Amygdala (tissue), 56 donors: ENCODE data around the gene SLC25A26.
A peak's percentile ranks its signal among the peaks of the same experiment; 100 is the strongest.

Experiments
- DNase-seq, 56 donors: peaks; one replicate each; lab custom pipeline; 2025; lab: John Stamatoyannopoulos, UW

Gene SLC25A26

DNA sequence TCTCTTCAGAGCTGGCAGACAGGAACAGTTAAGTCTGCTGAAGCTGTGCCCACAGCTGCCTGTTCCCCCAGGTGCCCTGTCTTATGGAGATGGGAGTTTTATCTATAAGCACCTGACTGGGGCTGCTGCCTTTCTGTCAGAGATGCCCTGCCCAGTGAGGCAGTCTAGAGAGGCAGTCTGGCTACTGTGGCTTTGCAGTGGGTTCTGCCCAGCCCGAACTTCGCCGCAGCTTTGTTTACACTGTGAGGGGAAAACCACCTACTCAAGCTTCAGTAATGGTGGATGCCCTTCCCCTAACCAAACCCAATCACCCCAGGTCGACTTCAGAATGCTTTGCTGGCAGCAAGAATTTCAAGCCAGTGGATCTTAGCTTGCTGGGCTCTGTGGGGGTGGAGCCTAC lies 91.2 kb downstream of the SLC25A26 start:
- DNase-seq = no peak

DNA sequence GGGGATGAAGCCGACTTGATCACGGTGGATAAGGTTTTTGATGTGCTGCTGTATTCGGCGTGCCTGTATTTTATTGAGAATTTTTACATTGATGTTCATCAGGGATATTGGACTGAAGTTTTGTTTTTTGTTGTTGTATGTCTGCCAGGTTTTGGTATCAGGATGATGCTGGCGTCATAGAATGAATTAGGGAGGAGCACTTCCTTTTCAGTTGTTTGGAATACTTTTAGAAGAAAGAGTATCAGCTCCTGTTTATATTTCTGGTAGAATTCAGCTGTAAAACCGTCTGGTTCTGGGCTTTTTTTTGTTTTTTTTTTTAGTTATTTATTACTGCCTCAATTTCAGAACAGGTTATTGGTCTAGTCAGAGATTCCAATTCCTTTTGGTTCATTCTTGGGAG lies 93.7 kb downstream of the SLC25A26 start:
- DNase-seq = no peak

DNA sequence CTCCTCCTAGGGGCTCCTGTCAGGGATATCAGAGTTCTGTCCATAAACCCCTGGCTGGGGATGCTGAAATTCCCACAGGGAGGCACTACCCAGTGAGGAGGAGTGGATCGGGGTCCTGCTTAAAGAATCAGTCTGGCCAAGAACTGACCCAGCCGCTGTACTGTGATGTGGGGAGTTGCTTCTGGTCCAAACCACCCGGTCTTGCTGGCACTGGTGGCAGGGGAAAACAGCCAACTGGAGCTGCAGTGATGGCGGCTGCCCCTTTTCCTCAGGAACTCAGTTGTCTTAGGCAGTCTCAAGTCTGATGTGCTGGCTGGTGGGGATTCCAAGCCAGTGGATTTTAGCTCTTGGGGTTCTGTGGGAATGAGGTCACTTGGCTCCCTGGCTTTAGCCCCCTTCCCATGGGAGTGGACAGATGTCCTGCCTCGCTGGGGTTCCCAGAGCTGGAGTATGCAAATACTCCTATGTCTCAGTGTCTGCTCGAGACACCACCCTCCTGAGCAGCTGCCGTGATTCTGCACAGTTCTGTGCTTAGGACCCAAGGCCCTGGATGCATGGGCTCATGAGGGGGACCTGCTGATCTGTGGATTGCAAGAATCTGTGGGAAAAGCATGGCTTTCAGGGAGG lies 97.1 kb downstream of the SLC25A26 start:
- peak in 26 of 56 donors; percentile 1 to 51 (median 18) for DNase-seq

DNA sequence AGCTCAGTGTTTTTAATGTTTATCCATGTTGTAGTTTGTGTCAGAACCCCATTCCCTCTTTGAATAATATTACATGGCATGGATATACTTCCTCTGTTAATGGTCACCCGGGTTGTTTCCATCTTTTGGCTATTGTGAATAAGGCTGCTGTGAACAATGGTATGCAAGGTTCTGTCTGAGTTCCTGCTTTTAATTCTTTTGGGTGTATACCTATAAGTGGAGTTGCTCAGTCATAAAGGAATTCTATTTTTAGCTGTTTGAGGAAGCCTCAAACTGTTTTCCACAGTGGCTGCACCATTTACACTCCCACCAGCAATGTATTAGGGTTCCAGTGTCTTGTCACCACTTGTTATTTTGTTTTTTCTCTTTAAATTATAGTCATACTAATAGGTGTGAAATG lies 99.6 kb downstream of the SLC25A26 start:
- no peak for DNase-seq

DNA sequence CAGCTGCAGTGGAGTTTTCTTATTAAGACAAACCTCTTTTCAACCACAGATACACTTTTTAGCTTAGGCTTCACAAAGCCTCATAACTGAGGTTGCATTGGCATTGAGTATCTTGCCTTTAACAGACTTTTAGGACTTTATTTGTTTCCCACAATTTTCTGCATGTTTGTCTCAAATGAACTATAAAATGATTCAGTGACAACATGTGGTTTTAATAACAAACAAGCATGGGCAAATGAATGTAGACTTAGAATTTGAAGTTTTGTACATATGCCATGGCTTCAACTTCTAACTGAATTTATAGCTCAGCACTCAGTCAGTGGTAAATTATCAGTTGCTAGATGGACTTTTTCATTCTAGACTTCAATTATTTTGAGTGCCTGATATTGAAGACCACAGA lies 101.6 kb downstream of the SLC25A26 start:
- DNase-seq = no peak

DNA sequence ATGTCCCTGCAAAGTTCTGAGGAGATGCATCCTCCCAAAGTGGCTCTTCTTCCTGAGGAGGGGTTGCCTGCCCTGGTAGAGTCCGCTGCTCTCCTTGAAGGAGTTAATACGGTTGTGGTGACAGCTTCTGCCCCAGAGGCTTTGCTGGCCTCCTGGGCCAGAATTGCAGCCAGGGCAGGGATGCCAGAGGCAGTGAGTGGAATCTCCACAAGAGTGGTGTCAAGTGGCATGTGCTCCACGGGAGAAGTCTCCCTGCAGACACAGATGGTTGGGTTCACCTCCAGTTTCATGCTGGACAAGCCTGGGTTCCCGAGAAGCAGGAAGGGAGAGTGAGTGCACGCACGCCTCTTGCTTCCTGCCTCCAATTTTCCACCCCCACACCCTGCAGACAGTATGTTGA lies 105.5 kb downstream of the SLC25A26 start:
- DNase-seq = no peak

DNA sequence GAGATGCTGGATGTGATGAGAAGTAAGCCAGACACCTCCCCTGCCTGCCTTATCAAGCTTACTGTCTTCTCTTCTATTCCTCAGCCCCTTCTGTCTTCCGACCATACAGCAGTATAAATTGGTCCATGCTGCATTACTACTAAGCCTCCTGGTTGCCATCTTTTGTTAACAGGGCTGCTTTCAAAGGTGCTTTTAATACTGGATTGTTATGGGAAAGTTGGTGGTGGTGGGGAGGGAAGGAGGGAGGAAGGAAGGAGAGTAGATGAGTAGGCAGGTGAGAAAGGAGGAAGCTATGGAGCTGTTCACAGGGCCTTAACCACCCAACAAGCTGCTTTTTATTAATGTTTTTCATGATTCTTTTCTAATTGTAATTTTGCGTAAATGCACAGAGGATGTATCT lies 114.9 kb downstream of the SLC25A26 start:
- no peak for DNase-seq

DNA sequence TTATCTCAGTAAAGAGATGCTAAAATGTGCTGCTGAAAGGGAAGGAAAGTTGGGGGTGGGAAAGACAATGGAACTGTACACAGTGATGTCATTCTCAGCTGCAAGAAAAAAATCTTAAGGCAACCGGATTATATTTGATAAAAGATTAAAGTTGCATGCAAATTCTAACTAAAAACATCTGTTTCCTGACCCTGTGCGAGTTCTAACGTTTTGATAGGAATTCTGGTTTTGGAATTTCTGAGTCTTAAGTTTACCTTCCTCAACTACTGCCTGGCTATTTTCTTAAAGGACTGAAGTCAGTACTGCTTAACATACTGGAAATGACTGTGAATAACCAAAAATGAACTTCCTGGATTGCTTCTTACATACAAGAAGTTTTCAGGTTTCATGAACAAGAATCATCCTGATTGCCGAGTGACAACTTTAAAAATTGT lies 115.5 kb downstream of the SLC25A26 start:
- DNase-seq = no peak

DNA sequence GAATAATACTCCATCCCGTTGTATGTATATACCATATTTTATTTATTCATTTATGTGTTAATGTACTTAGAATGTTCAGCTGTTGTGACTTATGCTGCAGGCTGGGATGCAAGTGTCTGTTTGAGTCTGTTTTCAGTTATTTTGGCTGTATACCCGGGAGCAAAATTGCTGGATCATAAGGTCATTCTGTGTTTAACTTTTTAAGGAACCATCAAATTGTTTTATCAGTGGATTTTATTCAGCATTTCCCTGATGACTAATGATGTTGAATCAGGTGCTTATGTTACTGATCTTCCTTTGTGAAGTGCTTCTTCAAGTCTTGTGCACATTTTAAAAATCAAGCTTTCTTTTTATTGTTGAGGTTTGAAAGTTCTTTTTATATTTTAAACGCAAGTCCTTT lies 118.1 kb downstream of the SLC25A26 start:
- DNase-seq = no peak

DNA sequence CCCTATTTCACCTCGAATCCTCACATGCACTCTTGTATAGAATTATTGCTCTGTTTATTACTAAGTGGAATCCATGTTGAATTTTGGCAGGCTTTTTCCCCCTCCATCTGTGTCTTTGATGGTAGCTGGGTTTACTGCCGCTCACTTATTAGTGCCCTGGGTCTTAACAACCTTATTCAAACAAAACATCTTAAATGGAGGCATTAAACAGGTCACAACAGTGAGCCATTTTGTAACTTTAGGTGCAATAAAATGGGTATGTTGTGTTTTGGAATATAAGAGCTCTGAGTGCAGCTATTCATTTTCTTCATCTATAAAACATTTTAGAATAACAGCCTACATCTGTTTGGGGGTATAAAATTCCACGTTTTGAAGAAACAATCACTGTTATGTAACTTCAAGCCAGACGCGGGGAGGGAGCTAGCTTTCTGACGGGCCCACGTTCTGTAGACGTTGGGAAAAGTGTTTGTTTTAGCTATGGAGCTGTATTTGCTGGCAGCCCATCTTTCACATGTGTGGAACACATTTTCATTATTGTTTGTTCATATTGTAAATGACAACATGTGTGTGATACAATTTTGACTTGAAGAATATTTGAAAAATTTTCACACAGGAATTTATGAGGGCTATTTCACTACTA lies 122.0 kb downstream of the SLC25A26 start:
- DNase-seq = no peak

DNA sequence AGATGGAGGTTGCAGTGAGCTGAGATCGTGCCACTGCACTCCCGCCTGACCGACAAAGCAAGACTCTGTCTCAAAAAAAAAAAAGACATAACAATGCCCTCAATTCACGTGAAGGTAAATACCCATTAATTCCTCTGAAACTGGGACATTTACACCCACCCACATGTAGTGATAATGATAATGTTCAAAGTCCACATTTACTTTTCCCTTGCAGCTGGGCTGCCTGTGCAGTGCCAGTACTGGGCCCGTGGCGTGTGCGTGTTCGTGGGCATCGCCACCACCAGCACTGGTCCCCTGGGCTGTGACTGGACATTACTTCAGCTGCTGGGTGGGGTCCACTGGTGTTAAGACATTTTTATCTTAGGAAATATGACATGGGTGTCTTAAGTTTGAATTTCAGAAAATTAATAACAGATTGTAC lies 123.6 kb downstream of the SLC25A26 start:
- no peak for DNase-seq

DNA sequence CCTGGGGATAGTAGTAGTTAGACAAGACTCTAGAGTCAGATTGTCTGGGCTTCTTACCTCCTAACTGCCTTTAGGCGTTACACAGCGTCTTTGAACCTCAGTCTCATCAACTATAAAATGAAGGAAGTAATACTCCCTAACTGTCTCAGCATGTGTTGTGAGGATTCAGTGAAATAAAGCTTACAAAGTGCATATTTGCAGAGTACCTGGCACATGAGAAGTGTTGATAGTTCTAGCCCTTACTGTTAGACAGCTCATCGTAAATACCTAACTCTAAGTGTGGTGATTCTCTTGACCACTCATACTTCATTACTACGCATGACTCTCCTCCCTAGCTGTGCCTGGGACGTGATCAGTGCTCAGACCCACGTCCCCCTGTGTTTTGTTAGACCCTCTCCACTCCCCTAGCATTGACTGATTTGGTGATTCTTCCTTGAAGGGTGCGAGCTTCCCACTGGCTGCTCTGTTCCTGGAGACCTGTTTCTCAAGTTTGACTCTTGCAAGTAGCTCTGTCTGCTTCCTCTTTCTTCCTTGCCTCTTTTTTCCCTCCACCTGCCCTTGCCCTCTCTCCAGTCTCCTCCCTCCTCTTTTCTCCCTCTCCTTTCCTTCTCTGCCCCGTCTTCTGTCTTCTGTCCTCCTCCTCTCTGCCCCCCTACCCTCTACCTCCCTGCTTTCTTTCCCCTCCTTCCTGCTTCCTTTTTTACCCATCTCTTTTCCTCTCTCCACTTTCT lies 124.2 kb downstream of the SLC25A26 start:
- no peak for DNase-seq

DNA sequence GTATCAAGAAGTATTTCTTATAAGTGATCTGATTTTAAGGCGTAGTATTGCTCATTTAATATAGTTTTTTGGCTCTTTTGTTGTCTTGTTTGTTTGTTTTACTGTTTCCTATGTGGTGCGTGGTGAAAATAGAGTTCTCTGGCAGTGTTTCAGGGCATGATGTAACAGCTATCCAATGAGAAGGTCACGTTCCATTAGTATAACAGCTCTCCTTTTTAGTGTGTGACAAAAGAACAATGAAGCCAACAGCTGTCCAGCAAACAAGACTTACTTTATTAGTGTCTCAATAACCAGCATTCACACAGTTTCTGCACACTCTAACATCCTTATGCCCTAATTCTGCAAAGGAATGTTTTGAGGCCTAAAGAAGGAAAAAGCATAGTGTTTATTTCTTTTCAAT lies 127.9 kb downstream of the SLC25A26 start:
- peak in 20 of 56 donors; percentile 2 to 72 (median 18) for DNase-seq

DNA sequence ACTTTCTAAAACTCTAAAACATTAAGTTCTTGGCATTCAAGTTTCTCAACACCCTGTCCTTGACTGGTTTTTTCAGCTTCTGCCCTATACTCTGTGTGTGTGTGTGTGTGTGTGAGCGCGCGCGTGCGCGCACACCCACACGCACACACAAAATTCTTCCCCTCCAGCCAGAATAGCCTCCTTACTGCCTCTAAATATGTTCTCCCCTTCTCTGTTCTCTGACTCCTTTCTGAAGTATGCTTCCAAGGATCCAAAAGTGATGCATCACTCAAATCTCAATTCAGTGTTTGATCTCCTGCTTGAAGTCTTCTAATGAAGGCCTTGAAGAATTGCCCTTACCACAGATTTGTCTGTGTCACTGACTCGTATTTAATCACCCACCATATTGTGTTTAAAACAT lies 129.8 kb downstream of the SLC25A26 start:
- DNase-seq = no peak

DNA sequence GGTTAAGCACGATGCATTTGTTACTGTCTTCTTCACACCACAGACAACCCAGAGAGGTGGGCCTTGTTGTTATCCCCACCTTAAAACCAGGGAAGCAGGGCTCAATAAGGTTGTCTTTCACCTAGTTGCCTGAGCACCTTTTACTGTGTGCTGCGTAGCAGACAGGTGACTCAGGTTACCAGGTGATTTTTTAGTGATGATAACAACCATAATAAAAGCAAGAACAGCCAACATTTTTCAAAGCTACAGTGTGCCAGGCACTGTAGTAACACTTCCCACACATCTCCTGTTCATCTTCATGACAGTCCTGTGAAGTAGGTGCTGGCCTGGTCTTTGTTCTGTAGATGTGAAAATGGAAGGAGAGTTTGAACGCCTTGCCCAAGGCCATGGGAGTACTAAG lies 132.2 kb downstream of the SLC25A26 start:
- DNase-seq = no peak

DNA sequence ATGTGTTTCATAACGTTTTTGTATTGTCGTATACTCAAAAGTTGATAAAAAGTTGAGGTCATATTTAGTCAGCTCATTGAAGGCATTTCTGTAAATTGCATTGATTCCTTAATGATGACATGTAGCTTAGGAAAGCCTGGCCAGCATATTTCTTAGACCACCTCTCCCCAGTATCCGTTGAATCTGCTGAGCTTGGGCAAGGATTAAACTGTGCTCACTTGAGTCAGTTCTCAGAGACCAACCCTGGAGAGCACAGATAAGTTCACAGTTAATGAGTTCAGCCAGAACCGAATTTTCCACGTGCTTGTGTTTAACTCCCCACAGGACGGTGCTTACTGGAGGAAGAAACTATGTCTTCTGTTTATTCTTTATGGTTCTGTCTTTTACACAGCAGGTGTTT lies 132.7 kb downstream of the SLC25A26 start:
- no peak for DNase-seq

DNA sequence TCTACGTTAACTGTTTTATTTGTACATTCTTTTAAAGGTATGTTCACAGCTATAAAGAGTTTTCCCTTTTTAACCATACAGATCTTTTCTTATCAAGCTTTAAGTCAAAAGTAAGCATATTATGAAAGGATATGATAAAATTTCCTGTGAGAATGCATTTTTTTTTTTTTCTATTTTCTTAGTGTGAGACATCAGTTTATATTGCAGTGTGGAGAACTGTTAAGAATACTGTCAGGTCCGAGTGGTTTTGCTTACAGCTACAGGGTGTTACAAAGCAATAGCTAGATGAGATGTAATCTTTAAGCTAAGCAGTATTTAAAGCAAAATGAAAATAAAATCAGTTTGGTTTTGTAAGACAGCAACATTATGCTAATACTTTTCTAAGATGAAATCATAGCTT lies 133.2 kb downstream of the SLC25A26 start:
- no peak for DNase-seq

DNA sequence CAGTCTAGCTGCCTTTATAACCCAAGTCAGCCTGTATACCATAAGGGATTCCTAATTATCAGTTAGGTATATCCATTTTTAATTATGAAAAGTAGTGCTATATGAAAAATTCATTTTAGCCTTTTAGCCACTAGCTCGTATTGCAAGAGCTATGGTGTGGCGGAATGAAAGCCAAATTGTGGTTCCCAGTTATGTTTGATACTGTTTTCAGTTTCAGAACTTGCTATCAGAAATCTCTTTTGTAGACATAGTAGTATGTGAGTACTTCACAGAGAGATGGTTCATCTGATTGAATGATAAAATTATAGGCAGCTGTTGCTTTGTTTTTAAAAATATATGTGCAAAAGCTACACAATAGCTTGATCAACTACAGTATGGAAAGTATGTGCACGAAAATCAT lies 134.6 kb downstream of the SLC25A26 start:
- DNase-seq = no peak

DNA sequence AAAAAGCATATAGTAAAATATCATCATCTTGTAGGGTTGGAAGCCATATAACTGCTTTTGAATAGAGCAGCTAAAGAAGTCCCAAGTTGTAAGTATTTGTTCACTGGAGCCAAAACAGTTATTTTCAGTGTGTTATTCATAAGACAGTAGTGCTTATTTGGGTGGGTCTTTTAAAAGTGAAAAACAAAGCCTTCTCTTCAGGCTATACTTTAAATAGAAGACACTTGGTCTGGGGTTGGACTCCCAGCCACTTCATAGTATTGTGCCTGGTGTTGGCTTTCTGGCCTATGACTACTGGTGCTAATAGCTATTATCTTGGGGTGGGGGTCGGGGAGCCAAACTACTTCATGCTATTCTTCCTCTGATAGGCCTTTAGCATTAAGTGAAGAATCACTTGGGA lies 135.2 kb downstream of the SLC25A26 start:
- DNase-seq = no peak

DNA sequence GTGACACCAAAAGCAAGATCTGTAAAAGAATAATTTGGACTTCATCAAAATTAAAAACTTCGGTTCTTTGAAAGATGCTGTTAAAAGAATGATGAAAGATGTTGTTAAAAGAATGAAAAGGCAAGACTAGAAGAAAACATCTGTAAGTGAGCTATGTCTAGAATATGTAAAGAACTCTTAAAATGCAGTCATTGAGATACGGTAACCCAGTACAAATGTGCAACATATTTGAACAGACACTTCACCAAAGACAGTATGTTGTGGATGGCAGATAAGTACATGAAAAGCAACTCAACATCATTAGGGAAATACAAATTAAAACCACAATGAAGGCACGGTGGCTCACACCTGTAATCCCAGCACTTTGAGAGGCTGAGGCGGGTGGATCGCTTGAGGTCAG lies 140.6 kb downstream of the SLC25A26 start:
- DNase-seq = no peak

DNA sequence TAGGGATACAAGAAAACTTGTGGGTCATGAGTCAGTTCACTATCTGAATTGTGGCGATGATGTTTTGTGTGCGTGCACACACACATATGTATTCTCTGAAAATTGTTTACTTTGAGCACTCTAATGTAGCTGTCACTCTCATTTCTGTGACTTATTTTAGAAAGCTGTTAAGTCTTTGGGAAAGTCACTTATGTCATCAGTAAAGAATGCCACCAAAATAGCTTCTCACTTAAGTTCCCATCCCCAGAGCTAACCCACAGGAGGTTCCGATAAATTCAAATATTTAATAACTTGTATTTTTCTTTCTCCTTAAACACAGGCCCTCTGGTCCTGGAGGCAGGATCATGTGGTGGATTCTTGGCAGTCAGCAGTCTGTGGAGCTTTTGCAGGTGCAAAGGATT lies 141.7 kb downstream of the SLC25A26 start:
- no peak for DNase-seq

DNA sequence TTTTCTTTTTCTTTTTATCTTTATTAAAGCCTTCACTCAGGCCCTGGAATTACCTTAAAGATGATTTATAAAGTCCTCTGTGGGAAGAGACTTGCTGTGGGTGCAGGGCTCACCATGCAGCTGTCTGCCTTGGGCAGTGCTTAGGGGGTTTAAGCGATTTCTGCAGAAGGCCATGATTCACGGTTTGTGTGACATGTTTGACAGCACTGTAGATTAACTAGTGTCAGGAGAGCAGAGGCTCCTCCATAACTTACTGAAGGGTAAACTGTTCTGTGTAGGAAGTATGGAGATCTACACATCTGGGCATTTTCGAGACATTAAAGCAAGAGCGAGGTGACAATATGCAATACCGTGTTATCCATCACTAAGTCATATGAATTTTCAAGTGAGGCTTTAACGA lies 142.3 kb downstream of the SLC25A26 start:
- DNase-seq = no peak
